PC-9 (cell line): Measurements from ENCODE around the gene C7. TPM values are rescaled to one million over a fixed set of nuclear protein-coding genes. Genes with fewer than 3 reads are reported as not detected.

Experiments
- BruUV-seq: library from RNA; stranded (reverse); fragments of 400-500 nt; replicated peaks from 2 replicates; lab custom pipeline; 2021; lab: Mats Ljungman, UMichigan
- CTCF ChIA-PET: fragments of 300-600 bp; sonication (Branson Sonifier 250); formaldehyde crosslinking; loops from one replicate; lab custom pipeline; 2022; ENCODE audit warnings: antibody characterized with exemption; lab: Charles Lee
- POLR2A ChIA-PET: fragments of 300-600 bp; sonication (Branson Sonifier 250); formaldehyde crosslinking; loops from one replicate; lab custom pipeline; 2022; ENCODE audit warnings: antibody characterized with exemption; ENCODE audit not compliant: unreplicated experiment; lab: Charles Lee
- DNase-seq, 2 experiments: peaks; one replicate each; pipeline versions ENCODE4 v3.0.0 to v3.0.0-alpha.2; 2015 to 2022; ENCODE audit warnings: mixed read lengths in 1 of 2
- H2AFZ ChIP-seq: fragments of 200-600 bp; sonication (generic); 2 replicates; pipeline ENCODE4 v1.8.1; 2017; ENCODE audit warnings: antibody characterized with exemption
- H3F3A ChIP-seq: fragments of 200-600 bp; sonication (generic); 2 replicates; pipeline ENCODE4 v1.8.1; 2017; ENCODE audit warnings: antibody characterized with exemption, mild to moderate bottlenecking, low read depth; ENCODE audit not compliant: insufficient read depth
- H3K27ac ChIP-seq: fragments of 200-600 bp; sonication (generic); 2 replicates; pipeline ENCODE4 v1.6.1; 2016; ENCODE audit warnings: mixed run types
- H3K27me3 ChIP-seq: fragments of 200-600 bp; sonication (generic); 2 replicates; pipeline ENCODE4 v1.6.1; 2016; ENCODE audit warnings: low read depth, mixed run types; ENCODE audit not compliant: insufficient read depth
- H3K36me3 ChIP-seq: fragments of 200-600 bp; sonication (generic); 2 replicates; pipeline ENCODE4 v1.6.1; 2016; ENCODE audit warnings: low read depth, mixed run types
- H3K4me1 ChIP-seq: fragments of 200-600 bp; sonication (generic); replicated peaks from 2 replicates; pipeline ENCODE4 v1.6.1; 2016; ENCODE audit warnings: mixed run types; ENCODE audit not compliant: insufficient read depth
- H3K4me2 ChIP-seq: fragments of 200-600 bp; sonication (generic); 2 replicates; pipeline ENCODE4 v1.6.1; 2017; ENCODE audit warnings: mixed run types
- H3K4me3 ChIP-seq: fragments of 200-600 bp; sonication (generic); 2 replicates; pipeline ENCODE4 v1.6.1; 2016; ENCODE audit warnings: mixed run types
- H3K79me2 ChIP-seq: fragments of 200-600 bp; sonication (generic); 2 replicates; pipeline ENCODE4 v1.6.1; 2017; ENCODE audit warnings: low read depth, mixed run types
- H3K9me2 ChIP-seq: fragments of 200-600 bp; sonication (generic); 2 replicates; pipeline ENCODE4 v1.8.1; 2017; ENCODE audit warnings: mild to moderate bottlenecking; ENCODE audit not compliant: insufficient read depth
- H3K9me3 ChIP-seq: fragments of 200-600 bp; sonication (generic); 2 replicates; pipeline ENCODE4 v1.8.1; 2016; ENCODE audit warnings: low read depth; ENCODE audit not compliant: insufficient read depth
- H4K20me1 ChIP-seq: fragments of 200-600 bp; sonication (generic); 2 replicates; pipeline ENCODE4 v1.8.1; 2017; ENCODE audit not compliant: insufficient read depth
- EZH2 ChIP-seq: fragments of 200-600 bp; sonication (generic); IDR thresholded peaks from 2 replicates; pipeline ENCODE4 v1.8.0; 2017; ENCODE audit warnings: antibody characterized with exemption, low read depth
- intact Hi-C: fragments of 100-400 bp; cut with micrococcal nuclease; formaldehyde crosslinking; loops from one replicate; pipeline ENCODE4 v1.10.0; 2022; ENCODE audit not compliant: unreplicated experiment
- total RNA-seq: library from RNA; stranded (reverse); gene quantifications from 2 replicates; pipeline ENCODE4 v1.2.3, GENCODE V29; 2021
- TF ChIP-seq, protein P1 (sequence below): fragments of 200-600 bp; sonication (generic); conservative IDR thresholded peaks from 2 replicates; pipeline ENCODE4 v1.6.1; 2017; ENCODE audit warnings: mixed run types, antibody characterized with exemption, mild to moderate bottlenecking, moderate library complexity

Gene C7
- total RNA-seq, 1 experiment from 2014 or later = not detected

DNA sequence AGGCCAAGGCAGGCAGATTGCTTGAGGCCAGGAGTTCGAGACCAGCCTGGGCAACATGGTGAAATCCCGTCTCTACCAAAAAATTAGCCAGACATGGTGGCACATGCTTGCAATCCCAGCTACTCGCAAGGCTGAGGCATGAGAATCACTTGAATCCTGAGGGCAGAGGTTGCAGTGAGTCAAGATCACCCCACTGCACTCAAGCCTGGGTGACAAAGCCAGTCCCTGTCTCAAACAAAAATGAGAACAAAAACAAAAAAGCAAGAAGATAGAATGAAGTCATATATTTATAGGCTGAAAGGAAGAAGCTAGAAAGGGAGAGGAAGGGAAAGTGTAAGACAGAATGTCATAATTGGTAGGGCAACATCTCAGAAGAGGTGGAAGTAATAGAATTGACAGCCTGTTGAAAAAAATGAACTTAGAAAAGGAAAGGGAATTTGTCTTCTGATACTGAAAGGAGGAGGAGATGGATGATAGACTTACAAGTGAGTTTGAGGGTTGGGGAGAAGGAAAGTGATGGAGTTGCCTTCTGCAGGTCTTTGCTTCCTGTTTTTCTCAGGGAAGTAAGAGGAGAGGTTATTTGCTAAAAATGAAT lies 35.9 kb upstream of the C7 start:
- Histone ChIP-seq H3K27me3 (no peaks in the 10 kb centered on the region), H3K9me2 (no peaks in the 10 kb centered on the region), H3K27ac (no peak overlapping the region), H3K9me3 (peaks cover 29% of the 10 kb centered on the region), H4K20me1 (no peaks in the 10 kb centered on the region), H3K36me3 (no peaks in the 10 kb centered on the region), H3K4me3 (no peak overlapping the region), H2AFZ (no peak overlapping the region), H3K79me2 (no peaks in the 10 kb centered on the region), H3F3A (no peaks in the 10 kb centered on the region; the same call in 1 of the 2 replicates), H3K4me1 (0 out of 2 replicates have a peak, but pooled peaks cover 6% of the 10 kb centered on the region), H3K4me2 (no peak overlapping the region)
- TF ChIP-seq, protein P1, sequence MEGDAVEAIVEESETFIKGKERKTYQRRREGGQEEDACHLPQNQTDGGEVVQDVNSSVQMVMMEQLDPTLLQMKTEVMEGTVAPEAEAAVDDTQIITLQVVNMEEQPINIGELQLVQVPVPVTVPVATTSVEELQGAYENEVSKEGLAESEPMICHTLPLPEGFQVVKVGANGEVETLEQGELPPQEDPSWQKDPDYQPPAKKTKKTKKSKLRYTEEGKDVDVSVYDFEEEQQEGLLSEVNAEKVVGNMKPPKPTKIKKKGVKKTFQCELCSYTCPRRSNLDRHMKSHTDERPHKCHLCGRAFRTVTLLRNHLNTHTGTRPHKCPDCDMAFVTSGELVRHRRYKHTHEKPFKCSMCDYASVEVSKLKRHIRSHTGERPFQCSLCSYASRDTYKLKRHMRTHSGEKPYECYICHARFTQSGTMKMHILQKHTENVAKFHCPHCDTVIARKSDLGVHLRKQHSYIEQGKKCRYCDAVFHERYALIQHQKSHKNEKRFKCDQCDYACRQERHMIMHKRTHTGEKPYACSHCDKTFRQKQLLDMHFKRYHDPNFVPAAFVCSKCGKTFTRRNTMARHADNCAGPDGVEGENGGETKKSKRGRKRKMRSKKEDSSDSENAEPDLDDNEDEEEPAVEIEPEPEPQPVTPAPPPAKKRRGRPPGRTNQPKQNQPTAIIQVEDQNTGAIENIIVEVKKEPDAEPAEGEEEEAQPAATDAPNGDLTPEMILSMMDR = no peak
- TF ChIP-seq EZH2 = no peak
- ChIA-PET POLR2A (interaction anchor here (0.6 kb wide), 1 partner anchor 41 kb away, joined by 4 read pairs; no protein-coding TSS in a partner anchor), CTCF (interaction anchor here (0.6 kb wide), 1 partner anchor 1158 kb away, joined by 3 read pairs; no protein-coding TSS in a partner anchor)
- DNase-seq = no peak
- no TSS peak for BruUV-seq
- intact Hi-C loops = loop anchor here (10.0 kb wide), 1 partner anchor 489 kb away; no protein-coding TSS in a partner anchor

DNA sequence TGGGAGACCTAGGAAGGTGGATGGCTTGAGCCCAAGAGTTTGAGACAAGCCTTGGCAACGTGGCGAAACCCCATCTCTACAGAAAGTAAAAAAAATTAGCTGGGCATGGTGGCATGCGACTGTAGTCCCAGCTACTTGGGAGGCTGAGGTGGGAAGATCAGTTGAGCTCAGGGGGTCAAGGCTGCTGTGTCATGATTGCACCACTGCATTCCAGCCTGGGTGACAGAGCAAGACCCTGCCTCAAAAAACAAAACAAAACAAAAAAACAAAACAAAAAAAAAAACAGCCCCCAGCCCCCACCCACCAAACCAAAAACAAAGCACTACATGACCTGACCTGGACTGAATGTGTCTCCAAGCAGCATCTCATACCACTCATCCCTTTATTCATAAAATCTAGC lies 33.3 kb upstream of the C7 start:
- CTCF ChIA-PET = interaction anchor here (0.7 kb wide), 2 partner anchors 122 to 185 kb away, joined by 5 to 8 read pairs; no protein-coding TSS in a partner anchor

DNA sequence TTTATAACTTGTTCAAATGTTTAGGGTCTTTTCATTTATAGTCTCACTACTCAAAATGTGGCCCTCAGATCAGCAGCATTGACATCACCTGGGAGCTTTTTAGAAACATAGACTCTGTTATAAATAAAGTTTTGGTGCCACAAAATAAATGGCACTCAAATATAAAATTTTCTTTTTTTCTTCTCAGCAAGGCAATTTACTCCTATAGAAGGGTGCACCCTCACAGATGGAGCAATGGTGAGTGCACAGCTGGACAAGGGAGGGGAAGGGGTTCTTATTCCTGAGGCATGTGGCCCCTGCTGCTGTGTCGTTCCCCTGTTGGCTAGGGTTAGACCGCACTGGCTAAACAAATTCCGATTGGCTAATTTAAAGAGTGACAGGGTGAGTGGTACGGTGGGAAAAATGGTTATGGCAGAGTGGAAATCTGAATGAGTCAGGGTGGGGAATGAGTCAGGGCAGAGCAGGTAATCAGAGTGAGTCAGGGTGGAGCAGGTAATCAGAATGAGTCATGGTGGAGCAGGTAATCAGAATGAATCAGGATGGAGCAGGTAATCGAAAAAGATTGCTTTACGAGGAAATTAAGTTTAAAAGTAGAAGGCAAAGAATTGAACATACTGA lies 31.8 kb upstream of the C7 start:
- H3K27ac ChIP-seq = no peak overlapping the region
- ChIA-PET POLR2A (no interaction called here), CTCF (no interaction called here)
- no peaks in the 10 kb centered on the region for H3K27me3 ChIP-seq
- no peaks in the 10 kb centered on the region for H3K36me3 ChIP-seq
- H3K4me2 ChIP-seq = no peak overlapping the region
- no peak overlapping the region for H2AFZ ChIP-seq
- H3K79me2 ChIP-seq = no peaks in the 10 kb centered on the region
- H3K4me1 ChIP-seq = no peaks in the 10 kb centered on the region
- no peaks in the 10 kb centered on the region for H3K9me2 ChIP-seq
- peak in 1 of 2 experiments; percentile 43 for DNase-seq
- H3F3A ChIP-seq = no peaks in the 10 kb centered on the region; the same call in 1 of the 2 replicates
- TF ChIP-seq, protein P1 = no peak
- no peak for TF ChIP-seq EZH2
- intact Hi-C loops = loop anchor here (5.0 to 10.0 kb wide), 2 partner anchors 140 to 493 kb away; no protein-coding TSS in a partner anchor
- H4K20me1 ChIP-seq = no peaks in the 10 kb centered on the region
- peaks cover 29% of the 10 kb centered on the region for H3K9me3 ChIP-seq
- no peak overlapping the region for H3K4me3 ChIP-seq
- no TSS peak for BruUV-seq

More for the DNA sequence above, 33.3 kb upstream of the C7 start:
- DNase-seq = no peak
- Histone ChIP-seq H3K4me3 (no peak overlapping the region), H3K36me3 (no peaks in the 10 kb centered on the region), H3F3A (no peaks in the 10 kb centered on the region; the same call in 1 of the 2 replicates), H3K27me3 (no peaks in the 10 kb centered on the region), H3K9me3 (peaks cover 29% of the 10 kb centered on the region), H3K27ac (no peak overlapping the region), H3K4me2 (no peak overlapping the region), H3K79me2 (no peaks in the 10 kb centered on the region), H4K20me1 (no peaks in the 10 kb centered on the region), H2AFZ (no peak overlapping the region), H3K4me1 (0 out of 2 replicates have a peak, but pooled peaks cover 4% of the 10 kb centered on the region), H3K9me2 (no peaks in the 10 kb centered on the region)
- intact Hi-C loops = loop anchor here (5.0 to 10.0 kb wide), 2 partner anchors 139 to 491 kb away; no protein-coding TSS in a partner anchor
- no TSS peak for BruUV-seq
- TF ChIP-seq, protein P1 = no peak
- TF ChIP-seq EZH2 = no peak
- POLR2A ChIA-PET = no interaction called here
